ENCODE data around the gene PAM.
"Not testable (repeated sequence)": the region's sequence is repeated elsewhere in the genome, so short reads cannot be mapped to it uniquely, and the experiment has no call there.

The PAM gene

GRCh38 chr5:103006921-103007320 lies 251.8 kb downstream of the PAM start:
- no peak for DNase-seq

- no peak for DNase-seq
Measured at GRCh38 chr5:103010168-103010567, 255.1 kb downstream of the PAM start.

DNA sequence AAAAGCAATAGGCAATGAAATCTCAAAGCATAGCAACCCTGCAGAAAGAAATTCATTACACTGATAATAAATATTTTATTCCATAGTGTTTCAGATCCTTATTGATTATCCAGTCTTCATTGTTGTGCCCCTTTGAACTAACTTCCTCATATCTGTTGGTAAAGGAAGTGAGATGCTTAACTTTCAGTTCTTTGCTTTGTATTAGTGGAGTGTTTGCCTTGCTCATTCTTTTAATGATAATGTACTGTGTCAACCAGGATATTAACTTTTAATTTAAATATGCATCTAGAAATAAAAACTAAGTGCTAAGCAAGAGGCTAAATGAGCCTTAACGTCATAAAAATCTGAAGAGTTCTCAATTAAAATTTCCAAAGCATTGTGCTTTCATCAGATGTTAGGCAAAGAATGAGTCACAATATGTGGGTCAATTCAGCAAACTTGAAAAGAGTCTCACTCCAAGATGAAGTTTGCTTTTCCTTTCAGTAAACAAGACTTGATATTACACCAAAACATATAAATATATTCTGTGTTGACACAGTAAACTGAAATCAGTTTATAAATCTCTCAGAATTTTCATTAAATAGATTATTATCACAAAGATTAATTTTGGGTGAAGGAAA lies 258.9 kb downstream of the PAM start:
- no peak for DNase-seq

DNA sequence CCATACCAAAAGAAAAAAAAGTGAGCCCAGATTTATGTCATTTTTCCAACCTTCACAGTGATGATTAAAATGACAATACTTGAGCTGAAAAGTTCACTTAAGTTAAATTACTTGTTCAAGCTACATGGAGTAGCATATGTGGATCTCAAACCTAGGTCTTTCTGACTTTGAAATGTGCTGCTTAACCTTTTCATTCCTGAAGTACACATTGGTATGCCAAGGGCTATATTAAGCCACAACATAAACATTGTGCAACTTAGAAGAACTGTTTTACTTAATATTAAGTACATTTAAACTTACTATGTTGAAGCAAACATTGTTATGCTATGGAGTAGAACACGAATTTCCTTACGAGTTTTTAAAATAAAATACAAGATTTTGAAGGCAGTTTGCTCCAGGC lies 259.9 kb downstream of the PAM start:
- no peak for DNase-seq

DNA sequence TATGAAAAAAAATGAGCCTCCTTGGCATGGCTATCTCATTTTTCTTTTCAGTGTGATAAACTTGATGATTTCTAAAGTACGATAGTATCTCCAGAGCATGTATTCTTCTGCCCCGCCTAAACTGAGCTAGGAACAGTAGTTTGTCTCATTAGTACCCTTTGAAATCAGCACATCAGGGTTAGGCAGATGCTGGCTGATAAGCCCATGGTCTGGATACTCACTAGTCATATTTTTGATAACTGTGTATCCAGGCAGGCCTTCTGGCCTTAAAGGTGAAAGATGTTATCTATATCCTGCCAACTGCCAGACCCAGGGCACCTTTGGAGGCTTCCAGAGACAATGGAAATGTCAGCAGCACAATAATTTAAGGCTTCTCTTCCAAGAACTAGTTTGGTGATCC lies 261.1 kb downstream of the PAM start:
- DNase-seq: no peak

DNA sequence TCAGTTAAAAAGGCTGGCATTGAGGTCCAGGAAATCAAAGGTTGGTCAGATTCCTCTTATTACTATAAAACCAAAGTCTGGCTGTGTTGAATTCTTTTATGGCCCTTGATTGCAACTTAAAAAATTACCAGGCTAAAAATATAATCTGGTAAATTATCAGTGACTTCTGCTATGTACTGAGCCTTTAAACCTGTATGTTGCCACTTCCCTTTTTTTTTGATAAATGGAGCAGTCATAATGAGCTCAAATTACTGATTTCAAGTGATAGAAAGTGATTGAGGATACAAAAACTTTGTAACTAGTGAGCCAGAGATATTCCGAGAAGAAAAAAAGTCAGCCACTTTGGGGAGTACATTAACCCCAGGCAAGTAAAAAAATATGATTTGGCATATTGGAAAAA lies 264.7 kb downstream of the PAM start:
- no peak for DNase-seq

GRCh38 chr5:103021314-103021713 lies 266.2 kb downstream of the PAM start:
- no peak for DNase-seq

- DNase-seq: no peak
Measured at GRCh38 chr5:103027267-103027666, 272.2 kb downstream of the PAM start.

- DNase-seq: no peak
Measured at GRCh38 chr5:103031607-103032006, 276.5 kb downstream of the PAM start.

DNA sequence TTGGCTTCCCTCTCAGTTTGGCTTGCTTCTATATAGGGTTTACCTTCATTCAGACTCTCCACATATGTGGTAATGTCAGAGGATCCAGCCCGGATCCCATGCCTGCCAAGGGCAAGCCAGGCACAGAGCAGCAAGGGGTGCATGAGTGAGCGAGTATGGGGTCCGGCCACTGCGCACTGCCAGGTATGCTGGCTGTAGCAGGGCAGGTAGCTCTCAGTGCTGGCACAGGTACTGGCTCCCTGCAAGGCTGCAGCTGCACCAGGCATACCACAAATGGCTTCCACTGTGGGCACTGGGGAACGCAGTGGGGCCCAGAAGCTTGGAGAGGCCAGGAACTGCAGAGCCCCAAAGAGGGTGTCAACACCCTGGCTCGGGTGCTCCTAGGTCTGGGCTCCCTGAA lies 278.6 kb downstream of the PAM start:
- DNase-seq: no peak

DNA sequence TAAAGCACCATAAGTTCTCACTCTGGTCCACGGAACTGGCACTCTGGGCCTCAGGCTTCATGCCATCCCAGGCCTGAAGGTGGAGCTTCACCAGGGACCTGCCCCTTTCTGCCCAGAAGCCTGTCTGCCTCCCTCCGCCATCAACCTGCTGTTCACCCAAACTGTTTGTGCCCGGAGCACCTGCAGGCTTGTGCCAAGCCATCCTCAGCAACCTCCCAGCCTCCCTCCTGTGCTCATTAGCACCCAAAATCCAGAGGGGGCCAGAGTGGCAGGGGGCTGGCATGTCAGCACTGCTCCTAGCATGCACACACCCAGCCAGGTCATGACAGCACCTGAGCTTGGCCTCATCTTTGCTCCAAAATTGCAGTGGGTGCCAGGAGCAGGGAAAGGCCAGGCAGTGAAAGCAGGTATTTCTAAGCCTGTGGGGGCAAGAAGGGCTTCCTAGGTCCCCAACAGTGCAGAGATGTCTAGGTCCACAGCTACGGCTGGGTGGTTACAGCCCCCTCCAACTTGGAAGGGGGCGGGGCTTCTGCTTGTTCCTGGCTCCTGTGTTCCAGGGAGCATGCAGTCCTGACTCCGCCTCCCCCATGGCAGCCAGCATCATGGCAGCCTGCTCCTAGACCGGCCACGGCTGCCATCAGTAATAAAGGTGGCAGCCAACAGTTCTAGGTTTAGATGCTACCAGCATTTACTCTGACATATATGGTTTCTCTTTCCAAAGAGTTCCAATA lies 279.7 kb downstream of the PAM start:
- no peak for DNase-seq

- DNase-seq: no peak
Measured at GRCh38 chr5:103035701-103036100, 280.6 kb downstream of the PAM start.

DNA sequence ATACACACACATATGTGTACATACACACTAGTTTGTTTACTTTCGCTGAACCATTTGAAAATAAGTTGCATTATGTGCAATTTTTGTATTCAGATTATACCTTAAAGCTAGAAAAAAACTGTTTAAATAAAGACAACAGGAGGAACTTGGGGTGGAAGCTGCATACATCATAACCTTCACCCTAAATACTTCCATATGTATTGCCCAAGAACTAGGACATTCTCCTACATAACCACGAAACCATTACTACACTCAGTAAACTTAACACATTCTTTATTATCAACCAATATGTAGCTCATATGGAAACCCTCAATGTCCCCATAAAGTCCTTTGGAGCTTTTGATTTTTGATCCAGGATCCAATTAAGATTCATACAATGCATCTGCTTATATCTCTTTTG lies 281.5 kb downstream of the PAM start:
- no peak for DNase-seq

DNA sequence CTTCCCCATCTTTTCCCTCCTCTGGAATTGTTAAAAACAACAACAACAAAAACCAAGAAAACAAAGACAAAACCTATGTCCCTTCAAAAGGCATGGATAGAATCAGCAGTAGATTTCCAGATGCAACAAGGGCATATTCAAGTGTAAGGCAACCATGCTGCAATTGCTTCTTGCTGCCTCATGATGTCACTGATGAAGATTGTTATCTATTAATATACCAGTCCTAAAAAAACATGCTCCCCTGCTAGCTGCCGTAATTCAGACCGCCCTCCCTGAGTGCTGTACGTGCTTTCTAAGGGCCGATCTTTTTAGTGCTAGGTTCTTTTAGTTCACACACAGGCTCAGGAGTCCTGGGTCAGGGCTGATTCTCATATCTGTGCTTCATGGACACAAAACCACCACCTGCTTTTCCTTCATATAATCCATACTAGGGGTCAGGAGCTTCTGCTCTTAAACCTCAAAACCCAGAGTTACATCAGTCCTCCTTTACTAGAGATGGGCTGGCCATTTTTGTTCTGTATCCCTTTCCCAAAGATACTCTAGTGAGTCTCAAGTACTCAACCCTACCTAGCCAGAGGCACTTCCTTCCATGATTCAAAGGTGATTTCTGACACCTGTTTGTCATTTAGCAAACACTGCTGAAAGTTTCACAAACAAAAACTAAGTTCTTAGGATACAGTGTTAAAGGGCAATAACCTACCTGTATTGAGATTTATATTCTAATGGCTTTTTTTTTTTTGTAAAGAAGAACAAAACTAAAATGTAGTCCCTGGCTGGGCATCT lies 282.8 kb downstream of the PAM start:
- DNase-seq: peak; percentile 8

GRCh38 chr5:103041071-103041676 lies 286.1 kb downstream of the PAM start:
- DNase-seq: peak; percentile 1

GRCh38 chr5:103046706-103047105 lies 291.6 kb downstream of the PAM start:
- not testable (repeated sequence) for DNase-seq

GRCh38 chr5:103057208-103058130 lies 302.4 kb downstream of the PAM start:
- DNase-seq: no peak

GRCh38 chr5:103059525-103059924 lies 304.4 kb downstream of the PAM start:
- DNase-seq: no peak

DNA sequence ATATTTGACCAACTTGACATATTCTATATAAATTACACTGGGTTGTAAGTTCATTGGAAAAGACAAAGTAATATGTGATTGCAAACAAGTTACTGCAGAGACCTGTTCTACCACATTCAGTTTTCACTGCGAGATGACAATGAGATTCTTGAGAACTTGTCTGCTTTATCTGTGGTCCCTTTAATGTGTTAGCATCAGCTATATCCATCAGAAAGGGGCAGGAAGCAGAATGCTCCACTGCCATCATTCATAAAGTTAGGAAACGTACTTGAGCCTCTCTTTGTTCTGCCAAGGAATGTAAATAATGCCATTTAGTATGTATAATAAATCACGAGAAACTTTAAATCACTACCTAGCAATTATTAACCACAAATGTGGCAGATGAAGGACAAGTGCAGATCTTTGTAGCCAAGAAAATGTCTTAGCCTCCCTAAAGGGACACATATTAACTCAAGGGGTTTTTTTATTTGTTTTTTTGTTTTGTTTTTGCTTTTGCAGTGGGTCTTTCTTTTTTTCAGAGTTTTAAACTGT lies 305.4 kb downstream of the PAM start:
- no peak for DNase-seq

DNA sequence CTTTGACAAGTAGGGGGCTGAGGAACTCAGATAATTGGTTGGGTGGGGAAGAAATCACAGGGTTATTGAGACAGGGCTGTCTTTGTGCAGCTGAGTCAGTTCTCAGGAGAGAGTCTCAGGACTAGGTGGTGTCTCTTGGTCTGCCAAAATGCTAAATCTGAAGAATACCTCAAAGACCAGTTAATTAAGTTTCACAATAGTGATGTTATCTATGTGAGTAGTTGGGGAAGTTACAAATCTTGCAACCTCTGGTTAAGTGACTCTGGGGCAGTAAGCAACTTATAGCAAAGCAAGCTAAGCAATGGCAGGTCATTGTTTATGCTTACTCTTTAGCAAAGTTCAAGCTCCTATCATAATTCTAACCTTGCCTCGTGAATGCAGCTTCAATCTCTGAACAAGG lies 311.2 kb downstream of the PAM start:
- DNase-seq: no peak

DNA sequence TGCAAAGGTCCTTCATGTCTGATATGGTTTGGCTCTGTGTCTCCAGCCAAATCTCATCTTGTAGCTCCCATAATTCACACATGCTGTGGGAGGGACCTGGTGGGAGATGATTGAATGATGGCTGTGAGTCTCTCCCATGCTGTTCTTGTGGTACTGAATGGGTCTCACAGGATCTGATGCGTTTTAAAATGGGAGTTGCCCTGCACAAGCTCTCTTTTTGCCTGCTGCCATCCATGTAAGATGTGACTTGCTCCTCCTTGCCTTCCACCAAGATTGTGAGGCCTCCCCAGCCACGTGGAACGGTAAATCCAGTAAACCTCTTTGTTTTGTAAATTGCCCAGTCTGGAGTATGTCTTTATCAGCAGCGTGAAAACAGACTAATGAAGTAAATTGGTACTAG lies 318.4 kb downstream of the PAM start:
- DNase-seq: not testable (repeated sequence)

GRCh38 chr5:103075442-103075841 lies 320.3 kb downstream of the PAM start:
- no peak for DNase-seq

Data from NCI-H146 (cell line).